ENCODE measurements around the gene TOX3. TPM values are rescaled to one million over a fixed set of nuclear protein-coding genes. Genes with fewer than 3 reads are reported as not detected.

The TOX3 gene
- total RNA-seq, 1 donor from 2014 or later: 48.1 TPM

DNA sequence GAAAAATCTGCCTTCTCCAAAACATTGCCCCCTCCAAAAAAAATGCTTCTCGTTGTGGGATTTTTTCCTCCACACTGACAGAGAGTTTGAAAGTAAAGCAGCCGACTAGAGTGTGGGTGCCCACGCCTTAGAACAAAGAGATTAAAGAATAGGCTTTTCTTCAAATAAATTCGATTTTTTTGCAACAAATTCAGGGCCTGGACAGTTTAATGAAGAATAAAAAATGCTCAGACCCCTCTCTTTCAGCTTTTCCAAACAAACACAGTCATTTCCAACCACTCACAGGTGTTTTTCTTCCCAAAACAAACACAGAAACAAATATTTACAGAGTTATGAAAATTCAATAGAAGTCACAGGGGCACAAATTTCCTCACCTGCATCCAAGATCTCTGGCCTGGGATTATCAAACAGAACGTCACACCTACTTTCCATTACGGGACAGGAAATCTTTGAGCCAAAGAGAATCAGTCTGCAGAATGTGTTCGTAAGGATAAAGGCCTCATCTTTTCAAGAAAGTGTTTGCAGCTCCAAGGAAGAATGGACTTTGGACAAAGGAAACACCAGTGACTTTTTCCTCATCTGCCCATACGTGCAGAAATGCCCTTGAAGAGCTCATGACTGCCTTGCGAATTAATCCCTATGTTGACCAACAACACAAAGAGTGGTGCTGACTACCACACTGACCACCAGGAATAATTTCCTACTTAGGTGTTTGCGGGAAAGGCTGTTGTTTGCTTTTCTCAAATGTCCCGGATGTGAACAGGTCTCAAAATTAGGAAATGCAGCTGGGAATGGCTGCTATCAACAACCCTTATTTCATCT, 31.3 kb upstream of the TOX3 start:
- Histone ChIP-seq H3K27me3 (no peaks in the 10 kb centered on the region), H3K36me3 (no peaks in the 10 kb centered on the region), H4K20me1 (ENCODE audit: low read depth) (no peaks in the 10 kb centered on the region), H3K4me2 (peak overlapping the region; percentile 31), H3K4me1 (peaks cover 23% of the 10 kb centered on the region), H3K4me3 (no peak overlapping the region), H3F3A (ENCODE audit: low read depth) (no peaks in the 10 kb centered on the region), H3K9me3 (ENCODE audit: low read depth) (no peaks in the 10 kb centered on the region), H3K27ac (peak overlapping the region; percentile 25), H3K9ac (no peak overlapping the region), H3K79me2 (ENCODE audit: low read depth) (no peaks in the 10 kb centered on the region), H2AFZ (replicated peaks) (peak overlapping the region; percentile 72)
- no peak overlapping the region for H3K27ac Mint-ChIP-seq
- peaks cover 14% of the 10 kb centered on the region for H3K4me1 Mint-ChIP-seq
- no peak for DNase-seq (ENCODE audit: low spot score)
- H3K36me3 Mint-ChIP-seq: no peaks in the 10 kb centered on the region
- H3K27me3 Mint-ChIP-seq (ENCODE audit: insufficient read depth, low read depth): no peaks in the 10 kb centered on the region
- no peak overlapping the region for H3K4me3 Mint-ChIP-seq
- H3K9me3 Mint-ChIP-seq: no peaks in the 10 kb centered on the region
- no peak for TF ChIP-seq CTCF (IDR thresholded peaks at IDR 0.05)
- no peak for TF ChIP-seq EZH2phosphoT487 (IDR thresholded peaks at IDR 0.05)
- TF ChIP-seq EZH2 (IDR thresholded peaks at IDR 0.05): no peak

DNA sequence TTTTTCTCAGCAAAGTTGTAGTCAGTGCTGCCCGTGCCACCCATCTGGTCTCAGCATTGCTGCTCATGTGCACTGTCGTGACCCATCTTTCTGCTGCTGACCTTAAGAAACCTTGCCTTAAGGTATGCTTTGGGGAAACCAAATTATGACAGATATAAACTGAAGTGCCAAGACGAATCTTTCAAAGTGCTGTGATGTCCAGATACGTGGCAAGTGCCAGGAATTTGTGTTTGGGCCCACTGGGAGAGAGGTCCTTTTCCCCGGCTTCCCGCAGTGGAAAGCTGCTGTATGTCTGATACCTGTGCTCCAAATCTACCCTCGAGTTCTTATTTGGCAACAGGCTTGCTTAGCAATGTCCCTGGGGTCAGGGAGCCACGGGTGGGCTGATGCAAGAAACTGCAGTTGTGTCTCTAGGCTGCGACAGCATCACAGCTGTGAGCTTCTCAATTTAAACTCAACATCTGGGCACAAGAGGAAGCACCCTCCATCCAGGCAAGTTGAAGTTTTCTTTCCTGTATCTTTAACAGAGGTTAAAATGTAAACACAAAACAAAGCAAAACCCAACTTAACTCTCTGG, 30.3 kb upstream of the TOX3 start:
- no peak overlapping the region for H3K27ac ChIP-seq
- Mint-ChIP-seq H3K9me3 (no peaks in the 10 kb centered on the region), H3K4me1 (peaks cover 14% of the 10 kb centered on the region), H3K36me3 (no peaks in the 10 kb centered on the region), H3K4me3 (no peak overlapping the region), H3K27me3 (ENCODE audit: insufficient read depth, low read depth) (no peaks in the 10 kb centered on the region), H3K27ac (no peak overlapping the region)
- DNase-seq (ENCODE audit: low spot score): no peak
- H3K36me3 ChIP-seq: no peaks in the 10 kb centered on the region
- H2AFZ ChIP-seq (replicated peaks): peak overlapping the region; percentile 17
- H3K9me3 ChIP-seq (ENCODE audit: low read depth): no peaks in the 10 kb centered on the region
- H3K79me2 ChIP-seq (ENCODE audit: low read depth): no peaks in the 10 kb centered on the region
- H3F3A ChIP-seq (ENCODE audit: low read depth): no peaks in the 10 kb centered on the region
- no peaks in the 10 kb centered on the region for H3K27me3 ChIP-seq
- H3K4me1 ChIP-seq: peaks cover 23% of the 10 kb centered on the region
- TF ChIP-seq CTCF (IDR thresholded peaks at IDR 0.05) (no peak), EZH2phosphoT487 (IDR thresholded peaks at IDR 0.05) (no peak), EZH2 (IDR thresholded peaks at IDR 0.05) (no peak)
- no peak overlapping the region for H3K4me2 ChIP-seq
- H3K9ac ChIP-seq: no peak overlapping the region
- no peaks in the 10 kb centered on the region for H4K20me1 ChIP-seq (ENCODE audit: low read depth)
- H3K4me3 ChIP-seq: no peak overlapping the region

GRCh38 chr16:52573365-52574299, 26.7 kb upstream of the TOX3 start:
- no peaks in the 10 kb centered on the region for H3F3A ChIP-seq (ENCODE audit: low read depth)
- no peak overlapping the region for H3K9ac ChIP-seq
- H3K36me3 ChIP-seq: no peaks in the 10 kb centered on the region
- Mint-ChIP-seq H3K4me3 (no peak overlapping the region), H3K36me3 (no peaks in the 10 kb centered on the region), H3K27me3 (ENCODE audit: insufficient read depth, low read depth) (no peaks in the 10 kb centered on the region), H3K9me3 (no peaks in the 10 kb centered on the region), H3K4me1 (peaks cover 14% of the 10 kb centered on the region), H3K27ac (no peak overlapping the region)
- H3K27ac ChIP-seq: no peak overlapping the region
- H3K79me2 ChIP-seq (ENCODE audit: low read depth): no peaks in the 10 kb centered on the region
- TF ChIP-seq EZH2 (IDR thresholded peaks at IDR 0.05): no peak
- TF ChIP-seq CTCF (IDR thresholded peaks at IDR 0.05): no peak
- TF ChIP-seq EZH2phosphoT487 (IDR thresholded peaks at IDR 0.05): no peak
- no peak overlapping the region for H3K4me3 ChIP-seq
- H3K4me2 ChIP-seq: no peak overlapping the region
- no peak for DNase-seq (ENCODE audit: low spot score)
- no peaks in the 10 kb centered on the region for H3K9me3 ChIP-seq (ENCODE audit: low read depth)
- H3K4me1 ChIP-seq: peaks cover 21% of the 10 kb centered on the region
- H2AFZ ChIP-seq (replicated peaks): no peak overlapping the region
- H4K20me1 ChIP-seq (ENCODE audit: low read depth): no peaks in the 10 kb centered on the region
- H3K27me3 ChIP-seq: no peaks in the 10 kb centered on the region

Data from neural progenitor cell (in vitro differentiated cells).